ENCODE data around the gene TWF2. TPM values are rescaled to one million over a fixed set of nuclear protein-coding genes. Genes with fewer than 3 reads are reported as not detected.
"Not testable (repeated sequence)": the region's sequence is repeated elsewhere in the genome, so short reads cannot be mapped to it uniquely, and the experiment has no call there.

TWF2 gene
- 10 to 100 TPM; 77.2 to 77.6 TPM for total RNA-seq
- polyA plus RNA-seq = 100 to 1,000 TPM; 112 to 171 (median 142) TPM
- 27.1 to 80.7 (median 53.2) reads per million in 6 experiments for total RNA-seq

GRCh38 chr3:52238761-52239701 is at the start of gene TWF2:
TSS of gene TWF2 (minus strand) at chr3:52239158. CDS start at chr3:52239016, 142 bp downstream.
- peaks cover 33 to 89% (median 84%) of the 10 kb centered on the region in 4 donors for H3K4me1 Mint-ChIP-seq
- peak within 1 kb of the TSS; percentile 88 to 99 (median 96) for H3K4me3 Mint-ChIP-seq
- DNase-seq (peak; percentile 81 to 95 (median 92)), ATAC-seq (peak; percentile 79 to 83)
- peak within 1 kb of the TSS; percentile 93 to 98 (median 95) for H3K27ac Mint-ChIP-seq
- H3K9me3 Mint-ChIP-seq = no peaks in the 10 kb centered on the region
- peaks cover 0 to 16% (median 0%) of the 10 kb centered on the region in 3 donors for H3K36me3 Mint-ChIP-seq
- POLR2A ChIA-PET = interaction anchor here (0.6 to 58.8 kb wide), 10 partner anchors 2 to 206 kb away, joined by 3 to 1841 read pairs (median 3); partner anchors contain the start of genes DUSP7, GLYCTK, PPM1M and TLR9
- H3K27me3 Mint-ChIP-seq = no peaks in the 10 kb centered on the region

- peaks cover 23 to 69% (median 42%) of the 10 kb centered on the region in 4 donors for H3K4me1 Mint-ChIP-seq
- POLR2A ChIA-PET = interaction anchor here (0.6 to 21.1 kb wide), 7 partner anchors 9 to 134 kb away, joined by 3 to 1841 read pairs (median 8); partner anchors contain the start of genes POC1A, PPM1M, TLR9 and TWF2
These were observed 49.7 kb upstream of the TWF2 start for GRCh38 chr3:52288674-52289073.

GRCh38 chr3:52286777-52287110 is 47.8 kb upstream of the TWF2 start:
- Mint-ChIP-seq H3K36me3 (peaks cover 2 to 8% (median 5%) of the 10 kb centered on the region in 3 donors), H3K4me3 (peak overlapping the region; percentile 90 to 100 (median 99)), H3K27me3 (no peaks in the 10 kb centered on the region), H3K4me1 (peaks cover 29 to 82% (median 56%) of the 10 kb centered on the region in 4 donors), H3K27ac (peak overlapping the region; percentile 96 to 100 (median 100)), H3K9me3 (no peaks in the 10 kb centered on the region)
- POLR2A ChIA-PET = interaction anchor here (0.7 to 21.1 kb wide), 6 partner anchors 9 to 304 kb away, joined by 3 to 1841 read pairs (median 10); partner anchors contain the start of genes ACY1, NISCH, PPM1M and TLR9
- no peak for ATAC-seq
- peak in 1 of 10 donors; percentile 43 for DNase-seq

More at GRCh38 chr3:52288674-52289073, 49.7 kb upstream of the TWF2 start:
- Mint-ChIP-seq H3K27me3 (no peaks in the 10 kb centered on the region), H3K9me3 (no peaks in the 10 kb centered on the region), H3K4me3 (peak overlapping the region; percentile 90 to 100 (median 99)), H3K27ac (peak overlapping the region; percentile 96 to 100 (median 100)), H3K36me3 (peaks cover 2 to 19% (median 5%) of the 10 kb centered on the region in 3 donors)
- DNase-seq (no peak), ATAC-seq (no peak)

- POLR2A ChIA-PET = interaction anchor here (1.2 to 21.1 kb wide), 5 partner anchors 6 to 51 kb away, joined by 3 to 1841 read pairs (median 6); partner anchors contain the start of genes PPM1M, TLR9, TWF2 and WDR82
- H3K4me1 Mint-ChIP-seq = peaks cover 29 to 81% (median 66%) of the 10 kb centered on the region in 4 donors
- not testable (repeated sequence) for H3K9me3 Mint-ChIP-seq, H3K27me3 Mint-ChIP-seq, ATAC-seq, H3K36me3 Mint-ChIP-seq
- DNase-seq = peak in 1 of 10 donors; percentile 34
- peak overlapping the region in 9 of 10 donors; percentile 60 to 98 (median 89) for H3K27ac Mint-ChIP-seq
- H3K4me3 Mint-ChIP-seq = peak overlapping the region in 2 of 10 donors; percentile 4 to 54
These were observed 45.1 kb upstream of the TWF2 start for GRCh38 chr3:52284051-52284450.

GRCh38 chr3:52283306-52283705 is 44.3 kb upstream of the TWF2 start:
- DNase-seq (peak in 1 of 10 donors; percentile 15), ATAC-seq (no peak)
- Mint-ChIP-seq H3K27ac (peak overlapping the region in 9 of 10 donors; percentile 87 to 98 (median 91)), H3K9me3 (no peaks in the 10 kb centered on the region), H3K4me1 (peaks cover 27 to 76% (median 65%) of the 10 kb centered on the region in 4 donors), H3K4me3 (peak overlapping the region in 8 of 10 donors; percentile 4 to 52 (median 26)), H3K36me3 (peaks cover 0 to 3% (median 2%) of the 10 kb centered on the region in 3 donors), H3K27me3 (no peaks in the 10 kb centered on the region)
- POLR2A ChIA-PET = interaction anchor here (1.5 to 21.1 kb wide), 4 partner anchors 5 to 40 kb away, joined by 4 to 1841 read pairs (median 68); partner anchors contain the start of genes PPM1M, TLR9, TWF2 and WDR82

GRCh38 chr3:52281981-52282801 is 43.2 kb upstream of the TWF2 start:
- DNase-seq (peak in 9 of 10 donors; percentile 34 to 77 (median 56)), ATAC-seq (peak; percentile 35 to 52)
- peaks cover 3 to 9% (median 7%) of the 10 kb centered on the region in 3 donors for H3K36me3 Mint-ChIP-seq
- no peaks in the 10 kb centered on the region for H3K9me3 Mint-ChIP-seq
- peaks cover 28 to 70% (median 65%) of the 10 kb centered on the region in 4 donors for H3K4me1 Mint-ChIP-seq
- H3K27ac Mint-ChIP-seq = peak overlapping the region; percentile 93 to 98 (median 96)
- POLR2A ChIA-PET = interaction anchor here (0.8 to 21.1 kb wide), 6 partner anchors 8 to 85 kb away, joined by 3 to 1841 read pairs (median 4); partner anchors contain the start of genes ALAS1, PPM1M, TLR9 and TWF2
- H3K4me3 Mint-ChIP-seq = peak overlapping the region; percentile 66 to 89 (median 81)
- no peaks in the 10 kb centered on the region for H3K27me3 Mint-ChIP-seq

GRCh38 chr3:52280050-52280461 is 41.1 kb upstream of the TWF2 start:
- no peak for DNase-seq

GRCh38 chr3:52279596-52279995 is 40.6 kb upstream of the TWF2 start:
- Mint-ChIP-seq H3K36me3 (peaks cover 14 to 18% (median 15%) of the 10 kb centered on the region in 3 donors), H3K27me3 (no peaks in the 10 kb centered on the region), H3K4me1 (peaks cover 27 to 78% (median 65%) of the 10 kb centered on the region in 4 donors), H3K27ac (peak overlapping the region; percentile 93 to 99 (median 98)), H3K4me3 (peak overlapping the region; percentile 94 to 97 (median 96)), H3K9me3 (no peaks in the 10 kb centered on the region)
- POLR2A ChIA-PET = interaction anchor here (1.2 to 21.1 kb wide), 4 partner anchors 9 to 174 kb away, joined by 3 to 1841 read pairs (median 68); partner anchors contain the start of genes GLYCTK, PPM1M, TLR9 and TNNC1
- DNase-seq = no peak
- ATAC-seq = no peak

More at GRCh38 chr3:52280050-52280461, 41.1 kb upstream of the TWF2 start:
- POLR2A ChIA-PET = interaction anchor here (0.7 to 21.1 kb wide), 4 partner anchors 9 to 79 kb away, joined by 3 to 1841 read pairs (median 66); partner anchors contain the start of genes GLYCTK, PPM1M, TLR9 and TWF2
- Mint-ChIP-seq H3K4me1 (peaks cover 28 to 74% (median 63%) of the 10 kb centered on the region in 4 donors), H3K4me3 (peak overlapping the region; percentile 94 to 97 (median 96)), H3K27ac (peak overlapping the region; percentile 93 to 99 (median 98)), H3K36me3 (peaks cover 12 to 15% (median 14%) of the 10 kb centered on the region in 3 donors), H3K9me3 (no peaks in the 10 kb centered on the region), H3K27me3 (no peaks in the 10 kb centered on the region)
- no peak for ATAC-seq

- no peaks in the 10 kb centered on the region for H3K9me3 Mint-ChIP-seq
- ATAC-seq (peak; percentile 71 to 80), DNase-seq (peak; percentile 93 to 99 (median 96))
These were observed 39.6 kb upstream of the TWF2 start, which contains the start of gene WDR82 for GRCh38 chr3:52278510-52279069. TSS of gene WDR82 (minus strand) at chr3:52278649. CDS start at chr3:52278361, 288 bp downstream.

GRCh38 chr3:52277972-52278509 is 39.1 kb upstream of the TWF2 start:
- Mint-ChIP-seq H3K9me3 (no peaks in the 10 kb centered on the region), H3K27me3 (no peaks in the 10 kb centered on the region), H3K27ac (peak overlapping the region; percentile 93 to 99 (median 98)), H3K4me1 (peaks cover 31 to 83% (median 65%) of the 10 kb centered on the region in 4 donors), H3K4me3 (peak overlapping the region; percentile 94 to 100 (median 97)), H3K36me3 (peaks cover 15 to 33% (median 18%) of the 10 kb centered on the region in 3 donors)
- POLR2A ChIA-PET = interaction anchor here (0.7 to 21.1 kb wide), 9 partner anchors 11 to 222 kb away, joined by 3 to 1841 read pairs (median 6); partner anchors contain the start of genes DUSP7, GLYCTK, PPM1M and TLR9
- DNase-seq (peak in 4 of 10 donors; percentile 43 to 64 (median 59)), ATAC-seq (peak; percentile 53 to 58)

More at GRCh38 chr3:52278510-52279069, 39.6 kb upstream of the TWF2 start, which contains the start of gene WDR82:
- Mint-ChIP-seq H3K27me3 (no peaks in the 10 kb centered on the region), H3K4me1 (peaks cover 32 to 83% (median 66%) of the 10 kb centered on the region in 4 donors), H3K4me3 (peak within 1 kb of the TSS; percentile 94 to 100 (median 97)), H3K27ac (peak within 1 kb of the TSS; percentile 93 to 99 (median 98)), H3K36me3 (peaks cover 15 to 28% (median 18%) of the 10 kb centered on the region in 3 donors)
- POLR2A ChIA-PET = interaction anchor here (0.6 to 21.1 kb wide), 11 partner anchors 10 to 282 kb away, joined by 3 to 1841 read pairs (median 4); partner anchors contain the start of genes DUSP7, GLYCTK, PPM1M and TLR9

All from naive thymus-derived CD8-positive, alpha-beta T cell (primary cell).